Right forelimb (tissue), 1 donor: ENCODE measurements around the gene CENPM.

Experiments used
- DNase-seq: peaks from one replicate; pipeline ENCODE4 v3.0.0-alpha.2; 2018

CENPM gene

GRCh38 chr22:41912338-41913039 is 34.5 kb downstream of the CENPM start:
- DNase-seq: no peak

DNA sequence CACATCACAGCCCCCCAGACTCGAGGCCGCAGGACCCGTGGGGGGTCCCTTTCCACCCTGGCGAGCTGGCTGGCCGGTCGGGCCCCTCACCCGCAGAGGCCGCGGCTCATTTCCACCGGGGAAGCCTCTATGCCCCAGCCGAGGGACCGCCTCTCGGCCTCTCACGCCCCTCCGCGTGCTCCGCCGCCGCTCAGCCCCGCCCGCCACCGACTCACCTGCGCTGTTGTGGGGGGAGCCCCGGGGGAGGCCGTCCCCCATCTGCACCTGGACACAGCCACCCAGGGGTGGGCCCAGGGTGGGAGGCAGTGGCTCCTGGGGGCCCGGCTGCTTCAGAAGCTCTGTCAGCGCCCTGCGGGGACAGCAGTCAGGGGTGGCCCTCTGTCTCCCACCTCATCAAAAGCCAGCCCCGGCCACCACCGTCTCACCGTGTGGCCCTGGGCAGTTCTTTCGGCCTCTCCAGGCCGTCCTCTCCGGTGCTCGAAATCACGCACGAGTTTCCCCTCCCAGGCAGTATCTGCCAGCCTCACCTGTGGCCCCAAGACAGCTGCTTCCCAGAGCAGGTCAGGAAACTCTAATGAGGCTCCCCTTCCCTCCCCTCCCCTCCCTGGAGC is 35.8 kb downstream of the CENPM start:
- DNase-seq: no peak

DNA sequence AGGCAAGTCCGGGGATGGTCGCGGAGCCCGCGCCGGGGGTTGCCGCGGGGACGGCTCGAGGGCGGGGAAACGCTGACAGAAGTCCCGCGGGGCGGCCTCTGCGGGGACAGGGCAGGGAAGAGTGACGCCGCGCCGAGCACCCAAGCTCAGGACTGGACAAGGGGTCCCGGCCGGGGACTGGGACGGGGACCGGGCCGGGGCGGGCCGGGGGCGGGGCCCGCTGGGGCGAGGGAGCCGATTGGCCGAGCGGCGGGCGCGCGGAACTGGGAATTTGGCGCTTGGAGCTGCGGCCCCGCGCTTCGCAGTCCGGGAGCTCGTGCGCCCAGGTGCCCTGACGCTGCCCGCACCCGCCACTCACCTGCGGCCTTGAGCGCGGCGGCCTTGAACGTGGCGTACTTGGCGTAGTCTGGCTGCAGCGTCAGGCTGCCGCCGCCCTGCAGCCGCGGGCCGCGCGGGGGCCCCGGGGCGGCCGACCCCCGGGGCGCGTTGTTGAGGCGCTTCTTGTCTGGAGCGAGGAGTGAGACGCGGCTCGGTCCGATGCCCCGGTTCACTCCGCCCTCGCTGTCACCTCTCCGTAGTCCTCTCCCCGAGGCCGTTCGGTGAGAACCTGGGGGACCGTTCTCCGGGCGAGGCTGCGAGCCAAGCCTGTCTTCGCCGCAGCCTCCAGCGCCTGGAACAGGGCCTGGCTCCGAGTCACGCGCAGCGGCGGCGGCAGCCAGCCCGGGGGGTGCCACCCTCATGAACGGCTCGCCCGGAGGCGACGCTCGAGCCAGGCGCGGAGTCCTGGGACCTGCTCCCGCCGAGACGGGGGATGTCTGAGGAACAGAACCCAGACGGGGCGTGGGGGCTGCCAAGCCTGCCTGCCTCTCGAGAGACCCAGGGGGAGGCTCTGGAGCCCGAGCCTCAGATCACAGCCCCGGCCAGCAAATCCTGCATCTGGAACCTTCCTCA is 36.6 kb downstream of the CENPM start:
- DNase-seq: no peak

DNA sequence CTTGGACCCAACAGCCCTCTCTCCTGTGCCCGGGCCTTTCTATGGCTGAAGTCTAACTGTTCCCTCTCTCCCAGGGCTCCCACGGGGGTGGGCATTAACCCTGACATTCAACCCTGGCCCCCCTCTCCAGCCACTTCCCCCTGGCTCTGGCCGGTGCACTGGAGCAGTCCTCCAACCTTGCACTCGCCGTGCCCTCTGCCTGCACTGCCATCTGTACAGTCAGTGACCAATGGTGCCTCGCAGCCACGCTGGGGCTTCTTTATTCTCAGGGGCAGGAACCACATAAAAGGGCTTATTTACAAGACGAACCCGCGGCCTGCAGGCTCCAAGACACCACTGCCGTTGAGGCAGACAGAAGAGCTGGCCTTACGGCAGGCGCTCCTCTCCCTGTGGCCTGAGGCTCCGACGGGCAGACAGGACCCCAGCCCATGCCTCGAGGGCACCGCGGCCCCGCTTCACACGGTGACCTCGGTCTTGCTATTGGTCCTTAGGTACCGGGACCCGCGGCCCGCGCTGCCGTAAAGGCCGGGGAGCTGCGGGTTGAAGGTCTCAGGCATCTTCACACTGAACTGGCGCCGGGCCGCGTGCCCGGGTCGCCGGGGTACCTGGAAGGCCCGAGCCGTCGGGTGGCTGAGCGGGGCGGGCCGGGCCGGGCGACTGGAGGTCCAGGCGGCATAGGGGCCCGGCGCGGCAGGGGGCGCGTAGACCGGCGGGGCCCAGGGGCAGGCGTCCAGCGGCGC is 37.5 kb downstream of the CENPM start:
- DNase-seq: no peak

DNA sequence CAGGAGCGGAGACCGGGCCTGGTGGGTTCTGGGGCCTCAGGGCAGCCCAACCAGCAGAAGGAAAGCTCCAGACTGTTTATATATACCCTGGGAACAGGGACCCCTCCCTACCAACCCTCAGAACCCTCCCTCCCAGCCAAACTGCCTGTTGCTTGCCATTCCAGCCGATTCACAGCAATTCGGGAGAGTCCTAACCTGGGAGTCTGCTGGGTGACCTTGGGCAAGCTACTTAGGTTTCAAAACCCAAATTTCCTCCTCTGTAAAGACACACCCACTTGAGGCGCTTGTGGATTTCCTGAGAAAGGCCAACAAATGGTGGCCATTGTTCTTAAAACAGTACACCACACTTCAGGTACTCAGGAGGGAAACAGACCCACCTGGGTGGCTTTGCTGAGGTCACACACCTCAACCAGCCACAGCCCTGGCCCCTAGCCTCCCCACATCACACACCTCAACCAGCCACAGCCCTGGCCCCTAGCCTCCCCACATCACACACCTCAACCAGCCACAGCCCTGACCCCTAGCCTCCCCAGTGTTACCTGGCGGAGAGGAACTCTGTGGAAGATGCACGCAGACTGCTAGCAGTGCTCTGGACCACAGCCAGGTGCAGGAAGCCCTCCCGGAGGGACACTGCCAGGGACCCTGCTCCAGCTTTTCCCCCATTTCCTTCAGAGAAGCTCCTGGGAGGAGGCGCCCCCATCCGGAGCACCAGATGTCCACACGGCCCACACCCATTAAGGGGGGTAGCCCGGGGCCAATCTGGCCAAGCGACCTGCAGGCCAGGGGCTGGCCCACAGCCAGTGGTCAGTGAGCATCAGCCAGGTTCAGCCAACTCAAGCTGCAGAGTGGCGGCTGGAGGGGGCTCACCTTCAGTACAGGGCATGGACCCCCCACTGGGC is 38.3 kb downstream of the CENPM start:
- no peak for DNase-seq

DNA sequence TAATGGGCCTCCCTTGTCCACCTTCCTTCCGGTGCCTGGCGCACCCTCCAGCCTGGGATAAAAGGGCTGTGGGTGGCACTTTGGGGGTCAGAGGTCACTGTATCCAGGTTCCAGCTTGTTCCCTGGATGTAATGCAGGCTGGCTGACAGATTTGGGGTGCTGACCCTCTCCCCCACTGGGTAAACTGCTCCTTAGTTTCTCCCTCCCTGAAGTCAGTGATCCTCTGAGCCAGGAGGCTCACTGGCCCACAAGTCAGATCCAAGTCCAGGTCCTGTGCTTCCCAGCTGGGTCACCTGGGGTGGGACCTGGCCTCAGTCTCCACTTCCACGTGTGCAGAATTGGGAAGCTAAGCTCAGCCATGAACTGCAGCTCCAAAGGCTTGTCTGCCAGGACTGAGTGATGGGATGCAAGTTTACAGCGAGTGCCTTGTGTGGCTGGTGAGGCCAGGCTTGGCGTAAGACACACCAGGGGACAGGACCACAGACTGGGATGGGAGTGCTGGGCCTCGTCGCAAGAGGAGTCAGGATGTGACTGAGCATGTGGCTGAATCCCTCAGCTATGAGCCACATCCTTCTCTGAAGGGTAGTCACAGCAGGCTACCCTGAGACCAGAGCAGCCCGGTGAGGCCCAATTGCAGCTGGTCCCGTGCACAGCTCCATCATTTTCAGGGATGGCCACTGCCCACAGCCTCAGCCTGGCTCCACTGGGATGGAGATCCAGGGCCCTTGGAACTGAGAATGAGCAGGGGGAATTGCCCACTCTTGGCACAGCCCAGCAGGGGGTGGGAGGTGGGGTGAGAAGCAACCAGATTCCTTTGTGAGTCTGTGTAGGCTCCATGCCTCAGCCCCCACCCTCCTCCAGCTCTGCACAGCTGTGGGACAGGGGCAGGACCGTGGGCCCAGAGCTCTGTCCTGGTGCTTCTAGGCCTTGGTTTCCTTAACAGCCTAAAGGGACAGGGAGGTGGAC is 39.2 kb downstream of the CENPM start:
- DNase-seq: no peak

DNA sequence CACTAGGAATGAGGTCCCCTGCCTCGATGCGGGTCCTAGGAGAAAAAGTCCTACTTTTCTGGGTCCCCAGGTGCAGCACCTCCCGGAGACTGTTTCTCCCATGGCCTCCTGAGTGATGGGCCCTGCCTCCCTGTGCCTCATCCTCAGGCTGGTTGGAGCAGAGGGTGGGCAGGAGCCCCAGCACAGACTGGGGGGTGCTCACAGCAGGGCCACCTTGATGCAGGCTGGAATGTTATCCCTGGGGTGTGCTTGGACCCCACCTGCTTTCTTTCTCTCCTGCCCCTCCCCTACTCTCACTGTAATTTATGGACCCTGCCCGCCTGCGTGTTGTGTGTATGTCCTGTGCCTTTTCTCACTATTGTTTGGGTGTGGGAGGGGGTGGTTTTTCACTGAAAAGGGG is 40.1 kb downstream of the CENPM start:
- no peak for DNase-seq

- no peak for DNase-seq
Observed at GRCh38 chr22:41905411-41906202, 41.3 kb downstream of the CENPM start.

DNA sequence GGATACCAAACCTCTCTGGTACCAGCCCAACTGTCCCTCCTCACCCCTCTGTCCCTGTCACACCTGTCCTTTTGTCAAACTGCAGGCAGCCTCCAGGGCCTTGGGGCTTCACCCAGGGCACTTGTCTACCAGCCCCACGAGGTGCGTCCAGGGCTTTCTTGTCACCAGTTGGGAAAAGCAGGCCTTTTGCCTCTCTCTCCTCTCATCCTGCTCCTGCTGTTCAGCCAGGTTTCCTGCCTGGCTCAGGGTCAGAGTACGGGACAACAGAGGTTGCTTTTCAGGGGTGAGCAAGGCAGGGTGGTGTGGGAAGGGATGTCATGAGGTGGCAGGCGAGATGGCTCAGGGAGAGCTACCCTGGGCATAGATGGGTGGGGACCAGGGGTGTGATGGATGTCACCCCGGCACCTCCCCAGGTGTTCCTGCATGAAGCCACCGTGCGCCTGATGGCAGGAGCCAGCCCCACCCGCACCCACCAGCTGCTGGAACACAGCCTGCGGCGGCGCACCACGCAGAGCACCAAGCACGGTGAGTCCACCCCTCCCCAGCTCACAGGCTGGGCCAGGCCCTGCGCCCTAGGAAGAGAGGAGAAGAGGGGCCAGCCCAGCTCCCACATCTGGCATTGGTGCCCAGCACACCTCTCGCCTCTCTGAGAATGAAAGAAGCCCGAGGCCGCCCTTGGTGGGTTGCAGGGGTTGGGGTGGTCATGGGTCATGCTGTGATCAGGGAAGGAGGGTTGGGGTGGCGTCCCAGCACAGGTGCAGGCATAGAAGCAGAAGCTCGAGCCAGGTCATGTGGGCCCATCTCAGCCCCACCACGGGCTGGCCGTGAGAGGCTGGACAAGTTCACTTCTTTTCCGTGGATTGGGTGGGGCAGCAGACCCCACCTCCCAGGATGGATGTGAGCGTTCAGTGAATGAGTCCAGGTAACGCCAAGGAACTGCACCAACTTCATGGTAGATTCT is 42.2 kb downstream of the CENPM start:
- no peak for DNase-seq

DNA sequence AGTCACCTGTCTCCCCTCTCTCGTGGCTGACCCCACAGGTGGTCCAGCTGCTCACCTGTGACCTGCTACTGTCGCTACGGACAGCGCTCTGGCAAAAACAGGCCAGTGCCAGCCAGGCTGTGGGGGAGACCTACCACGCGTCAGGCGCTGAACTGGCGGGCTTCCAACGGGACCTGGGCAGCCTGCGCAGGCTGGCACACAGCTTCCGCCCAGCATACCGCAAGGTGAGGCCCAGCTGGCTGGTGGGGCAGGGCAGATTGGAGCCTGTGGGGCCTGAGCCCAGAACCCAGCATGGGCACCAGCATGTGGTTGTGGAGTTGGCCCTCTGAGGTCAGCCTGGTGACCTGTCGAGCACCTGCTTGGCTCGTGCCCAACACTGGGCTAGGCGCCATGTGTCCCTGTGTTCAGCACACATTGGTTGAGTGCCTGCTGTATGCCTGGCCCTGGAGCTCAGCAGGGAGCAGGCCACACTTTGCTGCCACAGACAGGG is 44.0 kb downstream of the CENPM start:
- no peak for DNase-seq

GRCh38 chr22:41902016-41902415 is 44.9 kb downstream of the CENPM start:
- no peak for DNase-seq

- DNase-seq: no peak
Observed at GRCh38 chr22:41900652-41901312, 46.2 kb downstream of the CENPM start.

DNA sequence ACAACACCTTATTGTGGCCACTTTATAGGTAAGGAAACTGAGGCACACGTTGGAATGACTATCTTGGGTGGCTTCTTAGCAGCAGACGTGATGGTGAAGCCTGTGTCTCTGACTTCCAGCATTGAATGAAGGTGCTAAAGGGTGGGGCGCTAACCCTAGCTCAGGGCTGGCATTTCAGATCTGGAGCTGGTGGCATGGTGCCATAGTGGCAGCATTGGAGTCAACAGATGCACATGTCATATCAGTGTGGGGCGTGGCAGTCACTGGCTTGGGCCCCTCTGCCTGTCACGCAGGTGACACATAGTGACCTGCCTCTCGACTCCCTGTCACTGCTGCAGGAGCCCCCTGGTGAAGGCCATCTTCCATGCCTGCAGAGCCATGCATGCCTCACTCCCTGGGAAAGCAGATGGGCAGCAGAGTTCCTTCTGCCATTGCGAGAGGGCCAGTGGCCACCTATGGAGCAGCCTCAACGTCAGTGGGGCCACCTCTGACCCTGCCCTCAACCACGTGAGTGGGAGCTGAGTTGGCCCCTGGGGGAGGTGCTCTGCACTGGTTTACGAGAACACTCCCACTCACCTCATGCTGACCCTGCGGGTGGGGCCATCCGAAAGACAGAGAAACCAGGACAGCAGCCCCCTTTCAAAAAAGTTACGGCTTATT is 46.8 kb downstream of the CENPM start:
- no peak for DNase-seq

DNA sequence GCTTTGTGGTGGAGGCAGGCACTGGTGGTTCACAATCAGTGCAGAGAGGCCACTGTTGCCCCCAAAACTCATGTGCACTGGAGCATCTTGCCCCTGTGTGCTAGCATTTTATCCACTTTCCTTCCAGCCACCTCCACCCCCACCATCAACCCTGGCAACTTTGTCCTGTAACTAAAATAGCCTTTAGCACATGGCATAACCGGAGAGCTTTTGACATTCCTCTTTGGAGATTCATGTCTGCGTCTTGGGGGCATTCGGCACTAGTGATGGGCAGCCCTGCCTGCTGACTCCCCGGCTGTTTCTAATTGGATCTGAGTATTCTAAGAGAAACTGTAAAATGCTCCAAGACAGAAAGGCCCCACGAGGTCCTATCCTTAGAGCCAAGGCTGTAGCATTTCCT is 47.8 kb downstream of the CENPM start:
- DNase-seq: no peak

GRCh38 chr22:41898645-41899044 is 48.3 kb downstream of the CENPM start:
- no peak for DNase-seq

DNA sequence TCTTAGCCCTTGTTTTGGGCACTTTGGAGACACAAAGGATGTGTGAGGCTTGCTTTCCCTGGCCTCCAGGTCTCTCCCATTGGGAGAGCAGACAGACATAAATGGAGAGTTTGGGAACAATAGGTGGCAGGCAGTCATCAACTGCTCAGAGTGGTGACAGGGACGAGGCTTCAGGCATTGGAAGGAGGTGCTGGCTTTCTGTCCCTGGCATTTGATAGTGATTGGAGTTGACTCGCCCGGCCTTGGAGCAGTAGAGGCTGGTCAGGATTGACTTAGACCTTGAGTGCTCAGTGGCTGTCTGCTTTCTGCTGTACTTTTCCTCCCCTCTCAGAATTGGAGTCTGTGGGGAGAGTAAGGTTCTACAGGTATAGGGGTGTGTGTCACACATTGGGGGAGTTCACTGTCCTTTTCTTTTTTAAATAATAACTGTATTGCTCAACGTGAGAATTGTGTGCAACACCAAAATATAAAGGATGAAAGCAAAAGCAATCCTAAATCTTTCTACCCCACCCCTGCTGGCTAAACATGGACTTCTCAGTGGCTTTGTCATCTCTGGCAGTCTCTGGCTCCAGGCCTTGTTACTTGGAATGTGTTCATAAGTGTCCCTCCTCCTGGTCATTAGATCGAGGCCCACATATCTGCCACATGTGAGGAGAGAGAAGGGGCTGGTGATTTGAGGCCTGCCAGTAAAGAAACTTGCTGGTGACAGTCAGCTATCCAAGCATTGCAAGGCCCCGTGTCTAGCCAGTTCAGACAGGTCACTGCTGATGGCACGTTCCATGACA is 53.2 kb downstream of the CENPM start:
- DNase-seq: no peak
